Raji (cell line): ENCODE measurements around the gene UST.

Source experiments
- POLR2A ChIP-seq: IDR thresholded peaks from 2 replicates; pipeline ENCODE4 v1.6.1; 2011; ENCODE audit warnings: low read depth, low read length, control low read depth; ENCODE audit not compliant: insufficient read depth

UST gene

GRCh38 chr6:148854096-148854495 is 107.3 kb downstream of the UST start:
- no peak for TF ChIP-seq POLR2A

GRCh38 chr6:148854992-148855391 is 108.2 kb downstream of the UST start:
- TF ChIP-seq POLR2A, result no peak

- TF ChIP-seq POLR2A, result no peak
Measured at GRCh38 chr6:148855744-148856143, 108.9 kb downstream of the UST start.

GRCh38 chr6:148857798-148858390 is 111.1 kb downstream of the UST start:
- TF ChIP-seq POLR2A, result no peak

GRCh38 chr6:148864941-148865340 is 118.1 kb downstream of the UST start:
- no peak for TF ChIP-seq POLR2A

- TF ChIP-seq POLR2A, result no peak
Measured at GRCh38 chr6:148866657-148867268, 119.9 kb downstream of the UST start.

- TF ChIP-seq POLR2A, result no peak
Measured at GRCh38 chr6:148867862-148868261, 121.0 kb downstream of the UST start.

GRCh38 chr6:148868314-148868713 is 121.5 kb downstream of the UST start:
- no peak for TF ChIP-seq POLR2A

GRCh38 chr6:148868901-148869300 is 122.1 kb downstream of the UST start:
- no peak for TF ChIP-seq POLR2A

GRCh38 chr6:148869585-148869984 is 122.8 kb downstream of the UST start:
- no peak for TF ChIP-seq POLR2A

GRCh38 chr6:148873154-148873553 is 126.3 kb downstream of the UST start:
- no peak for TF ChIP-seq POLR2A

GRCh38 chr6:148873868-148874267 is 127.0 kb downstream of the UST start:
- TF ChIP-seq POLR2A, result no peak

- no peak for TF ChIP-seq POLR2A
Measured at GRCh38 chr6:148874698-148875293, 128.0 kb downstream of the UST start.

- no peak for TF ChIP-seq POLR2A
Measured at GRCh38 chr6:148878683-148879082, 131.9 kb downstream of the UST start.

- no peak for TF ChIP-seq POLR2A
Measured at GRCh38 chr6:148881593-148882311, 134.9 kb downstream of the UST start.

- TF ChIP-seq POLR2A, result no peak
Measured at GRCh38 chr6:148883270-148883669, 136.4 kb downstream of the UST start.

GRCh38 chr6:148884461-148884860 is 137.6 kb downstream of the UST start:
- TF ChIP-seq POLR2A, result no peak
